GM12878 (cell line): ENCODE results near the gene PI16. TPM values are rescaled to one million over a fixed set of nuclear protein-coding genes. Genes with fewer than 3 reads are reported as not detected.

Experiments used
- ATAC-seq: fragments of 200-7000 bp; cut with Tn5 transposase; 3 replicates; pipeline ENCODE4 v1.9.1; 2020; ENCODE audit warnings: mild to moderate bottlenecking, moderate library complexity
- BruUV-seq: library from RNA; stranded (reverse); fragments of 400-500 nt; replicated peaks from 2 replicates; lab custom pipeline; 2021; lab: Mats Ljungman, UMichigan
- CTCF ChIA-PET: fragments of 300-600 bp; sonication (Branson Sonifier 250); formaldehyde crosslinking; extraction: SDS; loops from one replicate; lab custom pipeline; 2021; ENCODE audit warnings: inconsistent platforms; lab: Yijun Ruan, JAX
- POLR2A ChIA-PET: fragments of 350-600 bp; formaldehyde crosslinking; extraction: SDS; loops from one replicate; lab custom pipeline; 2021; ENCODE audit warnings: inconsistent platforms; lab: Charles Lee
- RAD21 ChIA-PET: fragments of 300-600 bp; sonication (Branson Sonifier 250); formaldehyde crosslinking; loops from one replicate; lab custom pipeline; 2023; ENCODE audit warnings: antibody characterized with exemption; ENCODE audit not compliant: unreplicated experiment; lab: Charles Lee
- SMC1A ChIA-PET: fragments of 300-600 bp; sonication (Branson Sonifier 250); formaldehyde crosslinking; loops from one replicate; lab custom pipeline; 2023; ENCODE audit not compliant: unreplicated experiment, uncharacterized antibody; lab: Charles Lee
- DNase-seq: peaks from one replicate; pipeline ENCODE4 v3.0.0-alpha.2; 2011; ENCODE audit warnings: low read depth, low spot score
- FAIRE-seq: peaks from 3 replicates; lab custom pipeline; 2011; peaks lifted over from hg19 to GRCh38; lab: Jason Lieb, UNC
- H2AFZ ChIP-seq: 2 replicates; pipeline ENCODE4 v1.6.0; 2011; ENCODE audit warnings: low read depth, low read length, control low read depth; ENCODE audit not compliant: control insufficient read depth
- H3K27ac ChIP-seq: 2 replicates; pipeline ENCODE4 v1.5.1; 2011; ENCODE audit warnings: control low read depth; ENCODE audit not compliant: control insufficient read depth, insufficient read depth
- H3K27me3 ChIP-seq, 2 experiments: replicated peaks in 1 of 2; 2 replicates each; pipeline versions ENCODE4 v1.6.0 to v1.6.1; 2011; ENCODE audit warnings: low read length in 1 of 2; ENCODE audit not compliant: control insufficient read depth in 2 of 2, insufficient read depth in 2 of 2
- H3K36me3 ChIP-seq, 2 experiments: 2 replicates each; pipeline ENCODE4 v1.5.1; 2011; ENCODE audit warnings: low read length in 1 of 2; ENCODE audit not compliant: control insufficient read depth in 2 of 2, insufficient read depth in 2 of 2
- H3K4me1 ChIP-seq: 2 replicates; pipeline ENCODE4 v1.6.1; 2011; ENCODE audit warnings: mild to moderate bottlenecking, low read length, moderate library complexity, mixed read lengths; ENCODE audit not compliant: control insufficient read depth, insufficient read depth
- H3K4me2 ChIP-seq: 2 replicates; pipeline ENCODE4 v1.6.0; 2011; ENCODE audit warnings: control low read depth; ENCODE audit not compliant: control insufficient read depth, insufficient read depth
- H3K4me3 ChIP-seq: fragments of 200-600 bp; sonication (generic); 2 replicates; pipeline ENCODE4 v1.5.1; 2016
- H3K79me2 ChIP-seq: 2 replicates; pipeline ENCODE4 v1.6.0; 2011; ENCODE audit warnings: low read length; ENCODE audit not compliant: control insufficient read depth, insufficient read depth
- H3K9ac ChIP-seq: 2 replicates; pipeline ENCODE4 v1.8.0; 2011; ENCODE audit warnings: low read length, control low read depth, mixed read lengths; ENCODE audit not compliant: control insufficient read depth, insufficient read depth
- H3K9me3 ChIP-seq: replicated peaks from 3 replicates; pipeline ENCODE4 v1.5.1; 2011; ENCODE audit warnings: mild to moderate bottlenecking, low read length; ENCODE audit not compliant: control insufficient read depth, insufficient read depth
- H4K20me1 ChIP-seq: 2 replicates; pipeline ENCODE4 v1.6.0; 2011; ENCODE audit not compliant: control insufficient read depth, insufficient read depth
- EP300 ChIP-seq, 2 experiments: fragments of 150-350 bp in 1 of 2; IDR thresholded peaks; 2 replicates each; pipeline ENCODE4 v1.6.1; 2011 to 2012; ENCODE audit warnings: low read depth in 2 of 2, low read length in 2 of 2, borderline replicate concordance in 1 of 2, improper control_type of control experiment in 1 of 2, inconsistent platforms in 1 of 2; ENCODE audit not compliant: control insufficient read depth in 1 of 2
- WGBS: methylation state at CpG from one replicate; pipeline ENCODE4 v1.1.6; 2016; ENCODE audit warnings: low lambda C conversion rate; ENCODE audit not compliant: insufficient replicate concordance, insufficient coverage; ENCODE audit errors: missing lambda C conversion rate; 5-methylcytosine and 5-hydroxymethylcytosine counted together
- in situ Hi-C: fragments of 300-500 bp; cut with MboI; formaldehyde crosslinking; loops from 9 replicates; pipeline ENCODE4 v1.14.3; 2018; ENCODE audit warnings: mixed read lengths
- intact Hi-C: fragments of 100-400 bp; cut with micrococcal nuclease; formaldehyde crosslinking; loops from one replicate; pipeline ENCODE4 v1.14.2; 2022; ENCODE audit not compliant: unreplicated experiment
- polyA plus RNA-seq, 11 experiments: library from polyadenylated mRNA; depleted of rRNA in 4 of 11; unstranded in 6 of 11; stranded (reverse) in 5 of 11; fragments of >200 nt; fragmentation: Nextera tagmentation in 4 of 11; fragmentation: Illumina TruSeq in 1 of 11; extraction: Ambion mirVana in 4 of 11; extraction: Trizol in 1 of 11; gene quantifications; 1 replicate in 1 of 11; 2 replicates in 10 of 11; pipeline versions ENCODE4 v1.2.1 to v1.2.3, GENCODE V29; 2011 to 2016; ENCODE audit warnings: inconsistent platforms in 2 of 11, missing spikeins in 2 of 11, low read depth in 1 of 11
- total RNA-seq, 4 experiments: library from RNA; depleted of rRNA in 3 of 4; stranded (reverse); fragments of >200 nt in 3 of 4; fragmentation: Illumina TruSeq in 1 of 4; extraction: Trizol in 1 of 4; gene quantifications; 2 replicates each; pipeline versions ENCODE4 v1.2.1 to v1.2.3, GENCODE V29; 2013 to 2021
- TF ChIP-seq, protein P1 (sequence below): fragments of 450-650 bp; IDR thresholded peaks from 2 replicates; pipeline ENCODE4 v1.6.1; 2016; ENCODE audit warnings: mild to moderate bottlenecking

PI16 gene
- total and polyA plus RNA-seq, 10 of the 15 experiments (the other 5 are each of a cell fraction or from before 2014, with no cell fraction given): 0.08 to 0.12 TPM; not detected in 8

DNA sequence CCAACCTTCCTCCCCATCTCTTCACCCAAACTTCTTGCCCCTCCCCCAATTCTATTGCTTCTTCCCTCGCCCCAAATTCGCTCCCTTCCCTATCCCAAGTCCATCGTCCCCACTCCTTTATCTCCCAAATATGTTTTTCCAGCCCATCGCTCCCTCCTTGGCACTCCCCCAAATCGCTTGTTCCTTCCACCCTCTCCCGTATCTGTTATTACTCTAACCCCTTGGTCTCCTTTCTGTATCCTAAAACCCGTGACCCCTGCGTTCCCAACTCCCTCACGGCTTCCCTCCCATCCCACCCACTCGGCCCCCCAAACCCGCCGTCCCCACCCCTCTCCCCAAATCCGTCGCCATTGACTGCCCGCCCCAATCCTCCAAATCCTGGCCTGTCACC lies 30.9 kb downstream of the PI16 start:
- ChIA-PET RAD21 (interaction anchor here (0.7 to 3.7 kb wide), 7 partner anchors 17 to 580 kb away, joined by 3 to 42 read pairs (median 6); partner anchors contain the start of genes C6orf89 and FGD2), CTCF (interaction anchor here (0.6 to 1.4 kb wide), 10 partner anchors 11 to 399 kb away, joined by 3 to 10 read pairs (median 4); partner anchors contain the start of gene C6orf89), SMC1A (interaction anchor here (0.8 to 5.0 kb wide), 6 partner anchors 14 to 100 kb away, joined by 3 to 32 read pairs (median 4); partner anchors contain the start of gene C6orf89), POLR2A (interaction anchor here (1.0 to 4.9 kb wide), 9 partner anchors 16 to 272 kb away, joined by 3 to 74 read pairs (median 6); partner anchors contain the start of genes C6orf89, FGD2 and TBC1D22B)
- Histone ChIP-seq H3K9ac (peak overlapping the region; percentile 94), H3K27ac (peak overlapping the region; percentile 90), H3K9me3 (no peaks in the 10 kb centered on the region), H3K4me3 (peak overlapping the region; percentile 93), H3K27me3 (no peaks in the 10 kb centered on the region; a peak in 1 of 4 replicates), H2AFZ (no peak overlapping the region), H3K36me3 (peaks cover 2 to 8% of the 10 kb centered on the region in 2 experiments; a peak in 3 of 4 replicates), H3K4me2 (peak overlapping the region; percentile 85), H3K79me2 (peaks cover 57% of the 10 kb centered on the region), H3K4me1 (peaks cover 9% of the 10 kb centered on the region)
- in situ Hi-C loops: no loop called here
- no peak for FAIRE-seq
- intact Hi-C loops: no loop called here
- DNase-seq: no peak
- ATAC-seq: no peak
- no TSS peak for BruUV-seq
- WGBS: 0% methylated on average over 6 of the region's 15 CpGs
- TF ChIP-seq EP300 (IDR thresholded peaks at IDR 0.05; ENCODE audit: borderline replicate concordance in 1 of 2, control insufficient read depth in 1 of 2, low read depth in 2 of 2, low read length in 2 of 2): no peak
- TF ChIP-seq, protein P1, sequence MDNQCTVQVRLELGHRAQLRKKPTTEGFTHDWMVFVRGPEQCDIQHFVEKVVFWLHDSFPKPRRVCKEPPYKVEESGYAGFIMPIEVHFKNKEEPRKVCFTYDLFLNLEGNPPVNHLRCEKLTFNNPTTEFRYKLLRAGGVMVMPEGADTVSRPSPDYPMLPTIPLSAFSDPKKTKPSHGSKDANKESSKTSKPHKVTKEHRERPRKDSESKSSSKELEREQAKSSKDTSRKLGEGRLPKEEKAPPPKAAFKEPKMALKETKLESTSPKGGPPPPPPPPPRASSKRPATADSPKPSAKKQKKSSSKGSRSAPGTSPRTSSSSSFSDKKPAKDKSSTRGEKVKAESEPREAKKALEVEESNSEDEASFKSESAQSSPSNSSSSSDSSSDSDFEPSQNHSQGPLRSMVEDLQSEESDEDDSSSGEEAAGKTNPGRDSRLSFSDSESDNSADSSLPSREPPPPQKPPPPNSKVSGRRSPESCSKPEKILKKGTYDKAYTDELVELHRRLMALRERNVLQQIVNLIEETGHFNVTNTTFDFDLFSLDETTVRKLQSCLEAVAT: peak; percentile 37; the same call in 1 of the 2 replicates
- TF ChIP-seq, all 136 proteins: peak for 1
- H4K20me1 ChIP-seq: peaks cover 7% of the 10 kb centered on the region
